ENCODE measurements around the gene SERPINB6. TPM values are rescaled to one million over a fixed set of nuclear protein-coding genes. Genes with fewer than 3 reads are reported as not detected.

SERPINB6 gene
- total RNA-seq, 2 experiments from 2014 or later, result 13.2 TPM; not detected in 1

GRCh38 chr6:2964793-2965505 is 6.4 kb downstream of the SERPINB6 start:
- no TSS peak for BruUV-seq (replicated peaks)
- Histone ChIP-seq H3K9me3 (ENCODE audit: low read length) (no peaks in the 10 kb centered on the region), H2AFZ (ENCODE audit: low read length) (no peak overlapping the region), H3K4me2 (ENCODE audit: low read length) (no peak overlapping the region), H3K4me1 (ENCODE audit: insufficient read depth, low read length, poor library complexity, severe bottlenecking) (no peaks in the 10 kb centered on the region), H3K79me2 (ENCODE audit: insufficient read depth, low read depth, low read length) (no peaks in the 10 kb centered on the region), H3K4me3 (ENCODE audit: low read depth, low read length, poor library complexity, severe bottlenecking) (no peak overlapping the region), H3K9me2 (ENCODE audit: insufficient read depth, low read length) (no peaks in the 10 kb centered on the region), H3K27ac (ENCODE audit: low read depth, low read length, poor library complexity, severe bottlenecking) (no peak overlapping the region), H3K36me3 (ENCODE audit: insufficient read depth, low read length) (no peaks in the 10 kb centered on the region), H4K20me1 (ENCODE audit: insufficient read depth, low read length) (no peaks in the 10 kb centered on the region)
- TF ChIP-seq EZH2phosphoT487 (IDR thresholded peaks at IDR 0.05; ENCODE audit: borderline replicate concordance, low read depth, low read length) (no peak), CTCF (conservative IDR thresholded peaks at IDR 0.05; ENCODE audit: low read length) (no peak)
- ChIA-PET CTCF (ENCODE audit: unreplicated experiment) (no interaction called here), POLR2A (no interaction called here)
- no peak for DNase-seq (ENCODE audit: low spot score)
- intact Hi-C loops (cut with micrococcal nuclease; ENCODE audit: unreplicated experiment), result no loop called here

- Histone ChIP-seq H3K27ac (ENCODE audit: low read depth, low read length, poor library complexity, severe bottlenecking) (no peak overlapping the region), H4K20me1 (ENCODE audit: insufficient read depth, low read length) (no peaks in the 10 kb centered on the region), H3K36me3 (ENCODE audit: insufficient read depth, low read length) (no peaks in the 10 kb centered on the region), H3K79me2 (ENCODE audit: insufficient read depth, low read depth, low read length) (no peaks in the 10 kb centered on the region), H3K9me3 (ENCODE audit: low read length) (no peaks in the 10 kb centered on the region), H3K4me3 (ENCODE audit: low read depth, low read length, poor library complexity, severe bottlenecking) (no peak overlapping the region), H3K9me2 (ENCODE audit: insufficient read depth, low read length) (no peaks in the 10 kb centered on the region), H2AFZ (ENCODE audit: low read length) (no peak overlapping the region), H3K4me2 (ENCODE audit: low read length) (no peak overlapping the region), H3K4me1 (ENCODE audit: insufficient read depth, low read length, poor library complexity, severe bottlenecking) (no peaks in the 10 kb centered on the region)
- intact Hi-C loops (cut with micrococcal nuclease; ENCODE audit: unreplicated experiment), result no loop called here
- ChIA-PET POLR2A (no interaction called here), CTCF (ENCODE audit: unreplicated experiment) (no interaction called here)
- DNase-seq (ENCODE audit: low spot score), result no peak
- TF ChIP-seq EZH2phosphoT487 (IDR thresholded peaks at IDR 0.05; ENCODE audit: borderline replicate concordance, low read depth, low read length) (no peak), CTCF (conservative IDR thresholded peaks at IDR 0.05; ENCODE audit: low read length) (no peak)
- BruUV-seq (replicated peaks), result no TSS peak
These were observed 7.6 kb downstream of the SERPINB6 start for GRCh38 chr6:2963756-2964155.

- H3K4me1 ChIP-seq (ENCODE audit: insufficient read depth, low read length, poor library complexity, severe bottlenecking), result no peaks in the 10 kb centered on the region
- H3K4me2 ChIP-seq (ENCODE audit: low read length), result no peak overlapping the region
- no peak overlapping the region for H2AFZ ChIP-seq (ENCODE audit: low read length)
- no peak overlapping the region for H3K4me3 ChIP-seq (ENCODE audit: low read depth, low read length, poor library complexity, severe bottlenecking)
- no peaks in the 10 kb centered on the region for H4K20me1 ChIP-seq (ENCODE audit: insufficient read depth, low read length)
- CTCF ChIA-PET (ENCODE audit: unreplicated experiment), result no interaction called here
- no TSS peak for BruUV-seq (replicated peaks)
- H3K79me2 ChIP-seq (ENCODE audit: insufficient read depth, low read depth, low read length), result no peaks in the 10 kb centered on the region
- no peaks in the 10 kb centered on the region for H3K36me3 ChIP-seq (ENCODE audit: insufficient read depth, low read length)
- TF ChIP-seq EZH2phosphoT487 (IDR thresholded peaks at IDR 0.05; ENCODE audit: borderline replicate concordance, low read depth, low read length) (no peak), CTCF (conservative IDR thresholded peaks at IDR 0.05; ENCODE audit: low read length) (no peak)
- no peak for DNase-seq (ENCODE audit: low spot score)
- intact Hi-C loops (cut with micrococcal nuclease; ENCODE audit: unreplicated experiment), result no loop called here
- no peak overlapping the region for H3K27ac ChIP-seq (ENCODE audit: low read depth, low read length, poor library complexity, severe bottlenecking)
- POLR2A ChIA-PET, result interaction anchor here (0.6 to 0.7 kb wide), 2 partner anchors 26 to 37 kb away, joined by 3 read pairs; no protein-coding TSS in a partner anchor
- H3K9me3 ChIP-seq (ENCODE audit: low read length), result no peaks in the 10 kb centered on the region
- no peaks in the 10 kb centered on the region for H3K9me2 ChIP-seq (ENCODE audit: insufficient read depth, low read length)
These were observed 8.7 kb downstream of the SERPINB6 start for GRCh38 chr6:2962636-2963035.

Data from OCI-LY7 (cell line).